AG09309 (cell line): ENCODE data around the gene PNN.
A peak's percentile ranks its signal among the peaks of the same experiment; 100 is the strongest.

Source experiments
- DNase-seq: peaks from one replicate; pipeline ENCODE4 v3.0.0-alpha.2; 2010; ENCODE audit warnings: low read depth
- H3K4me3 ChIP-seq: 2 replicates; pipeline ENCODE4 v1.5.1; 2011; ENCODE audit warnings: mild to moderate bottlenecking, low read depth, low read length, moderate library complexity; ENCODE audit not compliant: control insufficient read depth
- CTCF ChIP-seq: IDR thresholded peaks from 2 replicates; pipeline ENCODE4 v1.5.1; 2011; ENCODE audit warnings: mild to moderate bottlenecking, low read depth, low read length, inconsistent platforms; ENCODE audit not compliant: insufficient read depth, control insufficient read depth; ENCODE audit errors: missing control alignments

Gene PNN

GRCh38 chr14:39175445-39176262, 600 bp downstream of the PNN start:
- peak overlapping the region; percentile 98 for H3K4me3 ChIP-seq
- no peak for DNase-seq
- no peak for TF ChIP-seq CTCF

GRCh38 chr14:39176263-39177167, 1.5 kb downstream of the PNN start:
- no peak for DNase-seq
- no peak for TF ChIP-seq CTCF
- peak overlapping the region; percentile 98 for H3K4me3 ChIP-seq

GRCh38 chr14:39177168-39177545, 2.1 kb downstream of the PNN start:
- DNase-seq = no peak
- H3K4me3 ChIP-seq = no peak overlapping the region
- TF ChIP-seq CTCF = no peak

GRCh38 chr14:39179042-39179441, 4.0 kb downstream of the PNN start:
- no peak overlapping the region for H3K4me3 ChIP-seq
- TF ChIP-seq CTCF = no peak
- no peak for DNase-seq

- no peak for TF ChIP-seq CTCF
- H3K4me3 ChIP-seq = no peak overlapping the region
- no peak for DNase-seq
These were observed 5.5 kb downstream of the PNN start for GRCh38 chr14:39180553-39180952.

GRCh38 chr14:39181026-39181692, 6.1 kb downstream of the PNN start:
- no peak overlapping the region for H3K4me3 ChIP-seq
- no peak for TF ChIP-seq CTCF
- no peak for DNase-seq
